Measurements from ENCODE around the gene PRUNE1.
A peak's percentile ranks its signal among the peaks of the same experiment; 100 is the strongest.

Gene PRUNE1

DNA sequence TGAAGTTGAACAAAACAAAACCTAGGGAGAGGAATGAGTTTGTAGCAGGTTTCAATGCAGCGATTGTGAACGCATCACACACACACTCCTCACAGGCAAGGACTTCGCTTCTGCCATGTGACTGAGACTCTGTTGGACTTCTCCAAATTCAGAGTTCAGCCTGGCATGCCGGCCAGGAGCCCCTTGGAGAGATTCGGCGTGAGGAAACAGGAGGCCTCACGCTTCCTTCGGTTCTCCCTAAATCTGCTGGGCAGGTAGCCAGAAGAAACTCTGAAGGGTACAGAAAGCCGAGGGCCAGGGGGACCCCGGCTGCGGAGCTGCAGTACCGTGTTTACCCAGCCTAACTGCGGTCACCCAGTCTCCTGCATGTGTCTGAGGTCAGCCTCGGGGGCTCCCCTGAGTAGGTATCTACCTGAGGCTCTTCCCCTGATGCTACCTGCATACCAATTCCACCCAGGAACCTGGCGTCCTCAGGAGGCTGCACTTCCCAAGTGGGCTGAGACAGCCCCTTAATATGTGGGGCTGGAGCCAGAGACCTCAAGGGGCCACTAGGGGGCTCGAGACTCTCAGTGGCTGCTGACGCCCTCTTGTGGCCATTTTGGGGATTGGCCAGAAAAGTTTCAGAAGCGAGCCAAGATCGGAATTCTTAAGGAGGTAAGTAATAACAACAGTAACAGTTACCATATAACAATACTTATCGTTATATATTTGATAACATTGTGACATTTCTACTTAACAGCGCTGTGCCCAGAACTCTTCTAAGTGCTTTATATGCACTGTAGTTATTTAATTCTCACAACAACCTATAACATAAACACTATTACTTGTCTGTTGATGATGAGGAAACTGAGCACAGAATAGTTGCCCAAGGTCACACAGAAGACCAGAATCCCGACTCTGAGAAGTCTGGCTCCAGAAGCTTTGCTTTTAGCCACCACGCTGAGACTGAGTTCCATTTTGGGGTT is 28.9 kb upstream of the PRUNE1 start:
- peak; percentile 89 for DNase-seq

DNA sequence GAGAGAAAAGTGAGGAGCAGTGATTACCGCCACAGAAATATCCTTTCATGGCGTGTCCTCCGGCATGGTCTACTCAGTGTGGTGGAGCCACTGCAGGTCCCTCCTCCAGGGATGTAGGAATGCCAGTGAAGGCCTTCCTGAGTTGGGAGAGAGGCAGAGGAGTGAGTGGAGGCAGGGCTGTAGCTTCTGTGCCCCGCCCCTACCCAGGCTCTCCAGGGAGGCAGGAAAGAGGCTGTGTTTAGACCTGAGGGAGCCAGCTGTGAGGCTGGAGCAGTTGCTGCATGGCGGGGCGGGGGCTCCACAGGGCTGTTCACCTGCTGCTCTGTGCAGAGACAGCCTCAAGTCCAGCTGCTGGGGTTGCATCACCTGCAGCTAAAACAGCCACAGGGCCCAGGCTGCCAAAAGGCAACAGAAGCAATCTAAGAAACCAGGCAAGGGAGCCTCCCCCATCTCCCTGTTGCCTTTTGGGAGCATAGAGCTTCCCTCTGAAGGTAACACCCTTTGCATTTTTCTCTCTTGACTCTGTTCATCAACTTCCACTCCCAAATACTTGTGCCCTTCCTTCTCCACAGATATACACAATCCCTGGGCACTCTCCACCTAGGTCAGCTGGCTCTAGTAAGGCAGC is 27.0 kb upstream of the PRUNE1 start:
- no peak for DNase-seq

DNA sequence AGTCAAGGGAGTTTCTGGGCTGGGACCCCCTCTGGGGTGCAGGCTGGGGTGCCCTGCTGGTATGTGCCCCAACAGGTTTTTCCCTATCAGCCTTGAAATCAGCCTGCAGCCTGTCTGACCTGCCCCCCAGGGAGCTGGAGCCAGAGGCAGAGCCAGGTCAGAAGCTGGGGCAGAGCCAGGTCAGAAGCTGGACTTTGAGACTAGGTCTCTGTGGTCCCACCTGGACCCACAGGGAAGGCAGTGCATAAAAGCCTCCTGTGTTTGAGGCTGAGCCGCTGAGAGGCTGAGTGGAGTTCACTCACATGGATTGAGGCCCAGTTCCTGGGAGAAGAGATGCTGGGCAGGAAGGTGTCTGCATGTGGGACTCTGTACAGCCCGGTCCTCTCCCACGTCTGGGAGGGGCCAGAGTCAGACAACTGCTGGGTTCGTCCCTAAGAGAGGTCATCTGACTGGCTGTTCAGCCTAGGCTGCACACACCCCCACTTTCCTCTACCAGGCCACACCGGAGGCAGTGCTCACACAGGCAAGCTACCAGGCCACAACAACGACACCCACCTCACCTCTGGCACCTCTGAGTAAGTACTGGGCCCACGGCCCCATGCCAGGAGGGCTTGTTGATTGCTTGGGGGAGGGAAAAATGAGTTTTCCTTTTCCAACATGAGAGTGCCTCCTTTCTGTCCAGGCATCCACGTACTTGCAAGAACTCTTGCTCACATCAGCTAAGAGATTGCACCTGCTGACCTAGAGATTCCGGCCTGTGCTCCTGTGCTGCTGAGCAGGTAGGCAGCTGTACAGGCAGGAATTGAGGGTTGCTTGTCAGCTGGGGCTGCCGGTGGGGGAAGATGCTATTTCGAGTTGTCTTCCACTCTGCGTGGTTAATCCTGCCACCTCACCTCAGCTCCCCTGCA is 26.2 kb upstream of the PRUNE1 start, which contains the start of gene ANXA9:
Gene ANXA9, plus strand, starts transcription at position 488 of the 908 bp plus-strand sequence. CDS start 814 bp downstream, outside the sequence.
- DNase-seq: no peak

GRCh38 chr1:150985179-150985825 is 22.9 kb upstream of the PRUNE1 start:
- DNase-seq: no peak

DNA sequence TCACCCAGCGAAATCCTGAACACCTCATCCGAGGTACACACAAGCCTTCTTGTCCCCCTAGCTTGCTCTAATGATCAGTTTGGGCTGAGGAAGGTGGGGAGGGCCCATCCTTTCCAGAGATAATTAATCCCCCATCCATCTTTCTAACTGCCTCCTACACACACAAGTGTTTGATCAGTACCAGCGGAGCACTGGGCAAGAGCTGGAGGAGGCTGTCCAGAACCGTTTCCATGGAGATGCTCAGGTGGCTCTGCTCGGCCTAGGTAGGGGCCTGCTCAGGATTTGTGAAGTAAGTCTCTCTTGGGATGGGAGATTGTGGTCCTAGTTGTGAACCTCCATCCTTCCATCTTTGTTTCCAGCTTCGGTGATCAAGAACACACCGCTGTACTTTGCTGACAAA is 20.3 kb upstream of the PRUNE1 start:
- DNase-seq: no peak

GRCh38 chr1:150992626-150993025 is 15.6 kb upstream of the PRUNE1 start:
- DNase-seq: no peak

- no peak for DNase-seq
Measured at GRCh38 chr1:150994248-150994647, 14.0 kb upstream of the PRUNE1 start.

- DNase-seq: no peak
Measured at GRCh38 chr1:150995460-150995859, 12.8 kb upstream of the PRUNE1 start.

DNA sequence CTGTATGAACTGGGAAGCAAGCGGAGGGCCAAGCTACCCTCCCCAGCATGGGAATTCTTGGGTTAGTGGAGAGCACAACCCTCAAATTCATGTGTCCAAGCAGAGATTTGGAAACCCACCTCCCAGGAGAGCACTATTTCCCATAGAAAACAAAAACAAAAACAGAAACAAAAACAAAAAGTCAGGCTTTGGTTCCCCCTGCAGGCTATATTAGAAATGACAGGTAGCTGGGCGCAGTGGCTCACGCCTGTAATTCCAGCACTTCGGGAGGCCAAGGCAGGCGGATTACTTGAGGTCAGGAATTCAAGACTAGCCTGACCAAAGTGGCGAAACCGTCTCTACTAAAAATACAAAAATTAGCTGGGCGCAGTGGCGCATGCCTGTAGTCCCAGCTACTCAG is 12.4 kb upstream of the PRUNE1 start:
- DNase-seq: peak; percentile 27

DNA sequence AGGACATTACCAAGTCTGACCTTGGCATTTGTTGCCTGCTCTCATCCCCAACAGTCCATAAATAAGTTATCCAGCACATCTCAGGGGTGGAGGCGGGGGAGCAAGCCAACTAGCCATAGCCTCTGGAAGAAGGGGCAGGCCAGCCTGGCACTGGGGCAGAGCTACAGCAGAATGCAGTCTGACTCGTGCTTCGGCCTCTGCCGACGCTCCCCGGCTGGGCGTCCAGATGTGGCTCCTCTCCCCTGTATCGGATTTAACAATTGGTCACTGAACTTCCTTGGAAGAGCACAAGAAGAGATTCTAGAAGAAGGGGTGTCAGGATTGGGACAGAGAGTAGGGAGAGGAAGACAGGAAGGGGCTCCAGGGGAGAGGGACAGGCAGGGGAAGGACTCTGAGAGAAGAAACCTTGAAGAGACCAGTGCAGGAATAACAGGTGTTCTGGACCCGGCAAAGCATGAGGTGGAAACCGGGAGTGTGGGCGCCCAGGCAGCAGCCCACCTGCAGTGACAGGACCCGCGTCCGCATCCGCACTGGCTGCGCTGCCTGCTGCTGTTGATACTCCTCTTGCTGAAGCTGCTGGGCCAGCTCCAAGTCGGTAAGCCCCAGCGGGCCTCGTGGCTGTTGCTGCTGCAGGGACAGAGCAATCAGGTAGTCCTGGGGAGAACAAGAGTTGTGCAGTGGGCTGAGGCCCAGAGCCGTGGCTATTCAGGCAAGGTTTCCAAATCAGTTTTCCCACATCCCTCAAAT is 10.9 kb upstream of the PRUNE1 start:
- no peak for DNase-seq

DNA sequence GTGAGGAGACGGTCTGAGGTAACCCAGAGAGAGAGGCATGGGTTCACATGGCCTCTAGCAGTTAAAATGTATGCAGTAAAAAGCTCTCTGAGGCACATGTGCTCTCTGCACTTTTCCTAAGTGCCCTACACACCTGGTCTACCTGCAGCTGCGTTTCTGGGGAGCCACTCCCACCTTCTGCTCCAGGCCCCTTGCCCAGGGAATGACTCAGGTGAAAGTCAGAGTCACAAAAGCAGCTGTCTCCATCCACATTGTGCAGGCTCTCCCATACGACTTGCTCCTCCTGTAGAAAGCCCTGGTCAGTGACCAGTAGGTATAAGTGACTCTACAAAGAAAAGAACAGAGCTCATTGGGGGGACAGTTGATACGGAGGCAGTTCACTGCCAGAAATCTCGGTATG is 10.3 kb upstream of the PRUNE1 start:
- DNase-seq: no peak

DNA sequence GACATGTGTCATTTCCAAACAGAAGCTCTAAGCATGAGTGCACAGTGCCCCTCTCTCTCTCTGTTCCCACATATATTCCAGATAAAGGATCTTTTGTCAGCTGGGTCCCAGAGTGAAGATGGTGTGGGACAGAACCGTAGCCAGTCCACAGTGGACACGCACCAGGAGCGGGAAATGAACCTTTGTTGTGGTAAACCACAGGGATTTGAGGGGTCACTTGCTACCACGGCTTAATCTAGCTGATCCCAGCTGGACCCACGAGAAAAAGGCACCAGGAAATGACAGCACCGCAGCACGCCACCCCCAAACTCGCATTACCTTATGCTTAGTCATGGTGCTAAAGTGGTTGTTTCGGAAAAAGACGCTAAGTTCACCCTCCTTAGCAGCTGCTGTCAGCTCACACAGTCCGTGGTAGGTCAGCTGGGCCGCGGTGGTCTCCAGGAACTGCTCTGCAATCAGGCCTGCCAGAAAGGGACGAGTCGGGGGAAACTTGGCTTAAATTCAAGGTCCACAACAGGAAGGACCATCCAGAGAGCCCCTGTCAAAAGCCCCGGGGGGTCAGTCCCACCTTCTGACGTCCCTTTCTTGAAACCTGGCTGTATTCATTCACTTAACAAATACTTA is 9.1 kb upstream of the PRUNE1 start:
- no peak for DNase-seq

DNA sequence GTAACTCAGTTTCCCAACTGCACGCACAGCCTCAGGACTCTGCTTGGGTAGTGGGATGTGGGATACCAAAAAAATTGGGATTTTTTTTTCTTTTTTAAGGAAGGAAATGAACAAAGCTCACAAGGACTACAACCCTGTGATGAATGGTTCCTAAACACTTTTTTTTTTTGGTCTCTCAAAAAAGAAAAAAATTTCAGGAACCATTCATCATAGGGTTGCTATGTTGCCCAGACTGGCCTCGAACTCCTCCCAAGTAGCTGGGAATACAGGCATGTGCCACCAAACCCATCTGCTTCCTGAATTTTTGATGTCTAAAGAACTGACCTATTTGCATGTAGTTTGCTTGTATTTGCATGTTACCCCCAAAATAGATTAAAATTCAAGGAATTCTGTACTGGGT is 8.3 kb upstream of the PRUNE1 start:
- DNase-seq: no peak

- no peak for DNase-seq
Measured at GRCh38 chr1:151000408-151000807, 7.8 kb upstream of the PRUNE1 start.

DNA sequence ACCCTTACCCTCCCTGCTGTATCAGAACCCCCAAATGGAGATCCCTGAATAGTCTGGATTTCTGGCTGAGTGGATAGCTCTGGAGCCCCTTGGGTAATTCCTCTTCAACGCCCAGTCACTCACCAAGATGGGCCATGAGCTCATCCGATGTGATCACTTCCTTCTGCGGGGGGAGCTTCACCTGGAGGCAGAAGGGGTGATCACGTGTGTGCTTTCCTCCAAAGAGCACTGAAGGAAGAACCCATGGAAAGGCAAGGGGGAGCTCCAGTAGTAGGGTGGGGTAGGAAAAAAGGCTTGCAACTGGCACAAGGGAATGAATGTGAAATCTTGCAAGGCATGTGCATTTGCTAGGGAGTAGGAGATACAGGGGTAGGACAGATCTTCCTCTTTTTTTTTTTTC is 6.6 kb upstream of the PRUNE1 start:
- DNase-seq: no peak

- no peak for DNase-seq
Measured at GRCh38 chr1:151002051-151002450, 6.2 kb upstream of the PRUNE1 start.

- no peak for DNase-seq
Measured at GRCh38 chr1:151002611-151003010, 5.6 kb upstream of the PRUNE1 start.

GRCh38 chr1:151003180-151003579 is 5.1 kb upstream of the PRUNE1 start:
- no peak for DNase-seq

DNA sequence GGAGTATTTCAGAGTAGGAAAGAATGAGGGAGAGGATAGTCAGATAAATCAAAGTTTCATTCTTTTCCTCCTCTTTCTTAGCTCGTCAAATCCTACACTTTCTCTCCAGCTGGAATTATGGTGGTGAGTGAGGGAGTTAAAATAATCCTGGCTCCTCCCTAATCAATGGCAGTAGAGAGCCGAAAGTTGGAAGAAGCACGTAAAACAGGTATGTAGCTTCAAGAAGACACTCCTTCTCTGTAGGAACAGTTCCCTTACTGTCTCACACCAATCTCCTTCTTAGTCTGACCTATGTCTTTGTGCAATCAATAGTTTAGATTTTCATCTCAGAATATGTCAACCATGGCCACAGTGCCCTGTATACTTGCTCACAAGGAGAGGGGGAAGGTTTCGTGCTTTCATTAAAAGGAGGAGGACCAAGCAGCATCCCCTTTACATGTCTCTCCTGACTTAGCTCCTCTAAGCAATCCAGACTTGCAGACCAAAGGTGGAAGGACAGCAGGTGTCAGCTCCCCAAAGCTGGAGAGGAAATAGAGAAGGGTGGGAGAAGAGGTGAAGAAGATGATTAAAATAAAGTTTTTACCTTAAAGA is 2.4 kb upstream of the PRUNE1 start:
- DNase-seq: no peak

DNA sequence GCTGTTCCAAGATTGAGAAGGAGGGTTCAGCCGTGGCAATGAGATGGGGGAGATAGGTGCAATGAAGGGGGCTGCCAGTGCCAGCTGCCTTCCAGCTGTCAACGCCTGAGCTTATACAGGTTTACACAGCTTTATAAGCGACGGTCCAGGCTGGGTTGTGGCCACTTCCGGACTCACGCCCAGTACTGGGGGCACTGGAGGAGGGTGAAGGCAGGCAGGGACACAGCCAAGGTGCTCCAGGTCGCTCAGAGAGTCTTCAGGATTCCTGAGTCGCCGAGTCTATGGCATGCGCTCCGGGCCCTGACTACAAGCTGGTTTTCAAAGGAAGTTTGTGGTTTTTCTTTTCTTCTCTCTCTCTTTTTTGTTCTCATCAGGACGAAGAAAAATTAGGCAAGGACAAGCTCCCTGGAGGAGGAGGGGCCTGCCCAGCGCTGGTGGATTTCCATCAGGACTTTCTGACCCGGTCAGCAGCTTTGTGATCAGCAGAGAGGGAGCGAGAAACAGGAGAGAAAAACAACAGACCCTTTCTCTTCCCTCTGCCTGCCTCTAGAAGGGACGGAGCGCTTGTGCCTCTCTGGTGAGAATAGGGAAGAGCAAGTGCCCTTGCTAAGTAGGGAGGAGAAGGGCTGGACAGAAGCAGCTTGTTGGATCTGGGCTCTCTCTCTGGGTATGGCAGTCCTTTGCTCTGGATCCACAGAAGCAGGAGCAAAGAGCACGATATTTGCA is 1.8 kb upstream of the PRUNE1 start, which contains the start of gene MINDY1:
Gene MINDY1, minus strand, starts transcription at position 576 of the 726 bp plus-strand sequence. CDS start 4,285 bp downstream, outside the sequence.
- DNase-seq: peak; percentile 13
